CD4-positive, alpha-beta T cell treated with Interferon gamma for 1 hour (primary cell): ENCODE data around the gene PCDH19.

Experiments used
- DNase-seq: peaks from one replicate; pipeline ENCODE4 v3.0.0-alpha.2; 2020

PCDH19 gene

GRCh38 chrX:100395781-100396180, 14.3 kb downstream of the PCDH19 start:
- no peak for DNase-seq

- DNase-seq, result no peak
These were observed 28.5 kb downstream of the PCDH19 start for GRCh38 chrX:100381619-100382018.

DNA sequence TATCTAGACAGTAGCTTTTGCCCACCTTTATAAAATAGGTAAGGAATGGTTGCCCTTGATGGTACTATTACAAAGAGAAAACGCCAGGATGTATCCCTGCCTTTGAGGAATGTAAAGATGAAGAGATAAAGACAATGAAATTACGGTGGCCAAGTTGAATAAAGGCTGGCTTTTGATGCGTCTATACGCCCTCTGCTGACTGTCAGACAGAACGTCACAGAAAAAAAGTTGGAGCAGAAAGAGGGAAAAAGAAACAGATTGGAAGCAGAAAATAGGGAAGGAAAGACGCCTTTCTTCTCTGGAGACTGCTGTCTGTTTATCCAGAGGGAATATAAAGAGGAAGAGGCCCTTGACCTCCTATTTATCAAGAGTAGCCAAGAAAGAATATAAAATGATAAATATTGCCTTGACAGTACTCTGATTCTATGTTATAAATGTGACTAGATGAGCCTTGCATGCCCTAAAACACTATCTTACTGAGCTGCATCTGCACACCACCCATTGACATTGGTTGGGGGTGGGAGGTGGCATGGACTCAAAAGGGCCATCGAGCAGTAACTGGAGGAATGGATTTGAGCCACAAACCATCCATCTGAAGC, 30.6 kb downstream of the PCDH19 start:
- no peak for DNase-seq

- DNase-seq, result no peak
These were observed 32.2 kb downstream of the PCDH19 start for GRCh38 chrX:100377826-100378225.

DNA sequence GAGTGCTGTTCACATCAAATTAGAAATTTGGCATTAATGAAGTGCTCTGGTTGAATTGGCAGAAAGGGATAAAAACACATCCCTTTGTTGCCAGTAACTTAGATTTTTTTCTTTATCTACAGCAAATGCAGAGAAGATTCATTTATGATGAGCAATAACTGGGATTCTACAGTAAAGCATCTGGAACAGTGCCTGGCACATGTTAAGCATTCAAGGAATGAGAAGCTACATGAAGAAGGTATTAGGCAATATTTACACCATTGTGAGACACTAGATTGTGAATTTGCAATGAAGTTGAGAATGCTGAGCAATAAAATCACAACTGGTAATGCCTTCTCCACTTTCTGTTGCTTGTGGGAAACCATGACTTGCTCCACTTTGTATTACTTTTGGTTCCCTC, 33.5 kb downstream of the PCDH19 start:
- DNase-seq, result no peak

GRCh38 chrX:100373673-100374072, 36.4 kb downstream of the PCDH19 start:
- DNase-seq, result no peak

DNA sequence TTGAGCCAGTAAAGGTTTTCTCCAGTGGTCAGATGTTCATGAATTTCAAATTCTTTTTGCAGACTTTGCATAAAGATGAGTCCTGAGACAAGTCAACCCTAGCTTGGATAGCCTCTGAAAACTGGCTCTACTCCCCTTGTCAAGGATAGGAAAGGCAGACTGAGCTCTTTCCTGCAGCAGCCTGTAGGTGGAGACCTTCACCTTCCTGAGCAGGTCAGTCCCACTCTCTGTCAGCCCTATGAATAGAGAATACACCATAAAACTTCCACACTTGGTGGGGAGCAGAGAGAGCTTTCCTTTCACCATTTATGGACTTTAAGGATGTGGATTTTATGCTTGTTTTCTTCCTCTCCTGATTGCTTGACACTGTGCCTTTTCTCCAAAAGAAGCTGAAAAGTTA, 41.9 kb downstream of the PCDH19 start:
- no peak for DNase-seq

GRCh38 chrX:100363896-100364295, 46.2 kb downstream of the PCDH19 start:
- no peak for DNase-seq

DNA sequence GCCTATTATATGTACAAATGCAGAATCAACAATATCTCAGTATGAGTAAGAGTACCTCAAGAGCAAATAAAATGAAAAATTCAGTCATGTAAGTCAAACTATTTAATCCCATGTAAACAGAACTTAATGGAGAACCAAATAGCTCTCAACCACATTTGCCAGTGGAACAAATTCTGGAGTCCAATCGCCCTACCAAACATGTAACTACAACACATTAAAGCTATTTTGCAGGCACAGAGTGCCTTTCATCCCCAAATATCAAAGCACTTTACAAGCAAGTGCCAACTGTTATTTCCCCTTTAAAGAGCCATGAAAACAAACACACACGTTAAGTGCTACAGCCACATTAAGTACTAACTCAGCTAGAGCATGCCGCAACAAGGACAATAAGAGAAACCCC, 51.3 kb downstream of the PCDH19 start:
- DNase-seq, result no peak

DNA sequence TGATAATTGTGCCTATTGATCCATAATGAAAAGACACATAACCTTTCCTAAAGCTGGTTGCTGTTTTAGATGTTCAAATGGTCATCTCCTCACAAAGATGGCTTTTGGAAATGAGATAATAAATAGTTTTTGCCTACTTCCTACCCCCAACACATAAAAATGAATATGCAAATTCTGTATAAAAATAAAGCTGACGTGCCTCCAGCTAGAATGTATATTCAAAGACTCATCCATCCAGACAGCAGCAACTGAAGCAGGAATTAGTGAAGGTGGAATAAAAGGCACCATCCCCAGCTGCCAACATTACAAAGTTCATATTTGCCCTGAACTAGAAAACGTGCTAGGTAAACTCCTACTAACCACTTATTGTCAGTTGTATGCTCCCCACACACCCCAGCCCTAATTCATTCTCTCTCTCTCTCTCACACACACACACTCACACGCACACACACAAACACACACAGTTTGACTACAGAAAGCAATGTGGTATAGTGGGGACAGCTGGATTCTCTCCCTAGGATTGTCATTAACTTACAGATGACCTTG, 53.6 kb downstream of the PCDH19 start:
- DNase-seq, result no peak

DNA sequence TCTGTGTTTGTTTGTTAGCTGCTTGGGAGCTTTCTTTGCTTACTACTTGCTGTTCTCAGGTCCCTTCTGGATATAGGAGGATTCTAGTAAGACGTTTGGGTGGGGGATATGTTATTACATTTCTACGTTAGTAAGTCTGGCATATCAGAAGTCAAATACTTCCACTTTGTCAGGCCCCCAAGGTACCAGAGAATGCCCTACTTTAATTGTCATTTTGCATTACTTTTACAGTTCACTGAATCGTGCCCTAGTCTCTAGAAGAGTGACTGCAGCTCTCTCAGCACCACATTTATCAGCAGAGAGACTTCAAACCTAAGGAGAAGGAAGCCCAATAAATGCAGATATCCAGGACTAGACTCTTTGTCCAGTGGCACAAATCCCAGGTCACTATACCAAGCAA, 54.4 kb downstream of the PCDH19 start:
- no peak for DNase-seq

DNA sequence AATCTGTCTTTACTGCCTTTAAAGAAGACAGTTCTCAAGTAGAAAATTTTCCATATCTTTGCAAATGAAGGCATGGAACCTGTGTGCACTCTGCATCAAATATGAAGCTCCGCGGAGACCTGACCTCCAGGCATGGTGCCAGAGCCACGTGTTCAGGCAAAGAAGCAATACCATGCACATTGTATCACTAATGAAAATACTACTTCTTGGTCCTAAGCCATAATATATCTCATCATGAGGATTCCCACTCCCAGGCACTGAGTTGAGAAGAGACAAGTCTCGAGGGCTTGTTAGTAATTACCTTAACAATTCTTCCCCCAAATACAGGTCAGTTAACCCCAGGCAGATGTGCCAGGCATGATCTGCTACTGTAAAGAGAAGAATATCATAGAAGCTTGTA, 56.7 kb downstream of the PCDH19 start:
- DNase-seq, result no peak

GRCh38 chrX:100350704-100351489, 59.2 kb downstream of the PCDH19 start:
- DNase-seq, result no peak

DNA sequence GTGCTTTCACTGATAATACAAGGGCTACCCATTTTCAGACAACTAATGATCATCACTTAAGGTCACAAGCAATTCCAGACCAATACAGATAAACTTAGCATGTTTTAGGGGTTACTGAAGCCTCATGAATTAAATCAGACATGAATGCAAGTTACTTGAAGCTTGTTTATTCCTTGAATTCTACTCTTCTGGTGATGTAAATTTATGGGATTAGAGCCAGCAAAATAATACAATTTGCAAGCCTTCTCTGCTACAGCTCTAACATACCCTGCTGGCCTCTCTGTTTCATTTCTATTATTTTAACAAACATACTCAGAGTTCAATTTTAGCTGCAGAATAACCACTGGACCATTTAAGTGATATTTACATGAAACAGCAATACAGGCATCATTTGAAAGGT, 60.7 kb downstream of the PCDH19 start:
- DNase-seq, result no peak

DNA sequence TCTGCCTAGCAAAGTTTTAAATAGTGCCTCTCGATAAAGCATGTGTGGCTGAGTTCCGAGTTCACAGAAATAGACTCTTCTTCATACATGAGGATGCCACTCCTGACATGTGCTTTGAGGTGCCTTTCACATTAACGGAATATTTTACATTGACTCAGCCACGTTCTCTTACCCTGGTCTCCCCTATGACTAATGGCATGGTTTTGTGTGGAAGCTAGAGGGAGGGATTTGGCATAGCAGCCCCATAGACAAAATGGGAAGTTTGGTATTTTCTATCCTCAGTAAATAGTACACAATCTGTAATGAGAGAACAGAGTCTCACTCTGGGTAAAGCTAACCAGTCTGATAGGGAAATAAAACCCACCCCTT, 68.9 kb downstream of the PCDH19 start:
- no peak for DNase-seq

DNA sequence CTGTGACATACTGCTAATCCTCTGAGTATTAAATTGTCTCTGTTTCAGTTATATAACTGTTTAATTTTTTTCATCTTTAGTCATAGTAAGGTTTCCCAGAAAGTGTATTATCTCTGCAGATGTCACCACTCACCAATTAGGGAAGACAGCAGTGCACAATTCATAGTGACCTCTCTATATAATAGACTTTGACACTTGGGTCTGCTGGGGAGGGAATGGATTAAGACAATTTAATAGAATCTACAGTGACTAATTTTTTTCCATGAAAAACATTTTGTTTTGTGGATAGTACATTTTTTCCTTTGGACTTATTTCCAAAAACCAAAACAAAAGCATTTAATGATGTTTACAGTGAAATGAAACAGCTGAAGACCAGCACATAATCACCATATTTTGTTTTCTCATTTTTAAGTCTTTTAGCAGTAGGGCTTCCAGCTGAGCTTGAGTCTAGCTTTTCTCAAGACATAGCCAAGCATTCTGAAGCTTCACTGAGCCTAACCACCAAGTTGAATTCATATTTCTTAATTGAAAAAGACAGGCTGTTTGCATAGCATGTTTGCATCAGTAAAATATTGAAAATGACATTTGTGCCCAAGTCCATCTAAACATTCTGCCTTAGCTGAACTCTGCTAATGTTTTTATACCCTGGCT, 69.5 kb downstream of the PCDH19 start:
- no peak for DNase-seq

- no peak for DNase-seq
These were observed 81.7 kb downstream of the PCDH19 start for GRCh38 chrX:100328351-100328750.

DNA sequence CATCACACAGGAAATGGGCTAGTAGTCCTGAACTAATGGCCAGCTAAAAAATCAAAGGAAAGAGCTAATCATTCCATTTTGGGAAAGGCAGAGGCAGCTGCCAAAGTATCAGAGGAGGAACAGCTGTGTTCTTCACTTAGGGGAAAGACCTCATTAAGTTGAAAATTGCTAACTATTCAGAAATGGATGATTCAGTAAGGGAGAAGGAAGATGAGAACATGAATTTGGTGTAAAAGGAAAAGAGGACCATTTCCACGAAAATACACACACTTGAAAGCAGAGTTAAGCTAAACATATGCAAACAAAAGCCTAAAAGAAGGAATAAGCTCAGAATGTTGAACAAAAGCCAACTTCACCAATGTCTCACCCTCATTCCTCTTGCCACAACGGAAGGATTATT, 90.4 kb downstream of the PCDH19 start:
- DNase-seq, result no peak

- no peak for DNase-seq
These were observed 93.1 kb downstream of the PCDH19 start for GRCh38 chrX:100316987-100317386.

- no peak for DNase-seq
These were observed 94.5 kb downstream of the PCDH19 start for GRCh38 chrX:100315566-100315965.

GRCh38 chrX:100299559-100299958, 110.5 kb downstream of the PCDH19 start:
- DNase-seq, result no peak

- no peak for DNase-seq
These were observed 112.3 kb downstream of the PCDH19 start for GRCh38 chrX:100297728-100298127.

- DNase-seq, result no peak
These were observed 113.8 kb downstream of the PCDH19 start for GRCh38 chrX:100296183-100296753.

- no peak for DNase-seq
These were observed 115.1 kb downstream of the PCDH19 start for GRCh38 chrX:100294965-100295364.
